ENCODE results near the gene IPMK.
"Not testable (repeated sequence)": the region's sequence is repeated elsewhere in the genome, so short reads cannot be mapped to it uniquely, and the experiment has no call there.

IPMK gene

GRCh38 chr10:58158806-58159205 is 108.9 kb downstream of the IPMK start:
- no peaks in the 10 kb centered on the region for H3K9me3 ChIP-seq (ENCODE audit: severe bottlenecking)
- no peak for TF ChIP-seq CTCF (IDR thresholded peaks at IDR 0.05; ENCODE audit: poor library complexity, severe bottlenecking)
- H3K4me3 ChIP-seq (ENCODE audit: severe bottlenecking), result no peak overlapping the region
- peaks cover 10% of the 10 kb centered on the region for H3K4me1 ChIP-seq (ENCODE audit: insufficient read depth, poor library complexity, severe bottlenecking)
- no peak overlapping the region for H3K27ac ChIP-seq (ENCODE audit: poor library complexity, severe bottlenecking)
- ATAC-seq (ENCODE audit: low read depth) (no peak), DNase-seq (ENCODE audit: low spot score) (no peak)
- H3K36me3 ChIP-seq (ENCODE audit: low read depth), result no peaks in the 10 kb centered on the region
- no peaks in the 10 kb centered on the region for H3K27me3 ChIP-seq (ENCODE audit: insufficient read depth, poor library complexity, severe bottlenecking)

- H3K4me1 ChIP-seq (ENCODE audit: insufficient read depth, poor library complexity, severe bottlenecking), result peaks cover 10% of the 10 kb centered on the region
- no peaks in the 10 kb centered on the region for H3K36me3 ChIP-seq (ENCODE audit: low read depth)
- peak overlapping the region; percentile 38 for H3K27ac ChIP-seq (ENCODE audit: poor library complexity, severe bottlenecking)
- H3K27me3 ChIP-seq (ENCODE audit: insufficient read depth, poor library complexity, severe bottlenecking), result no peaks in the 10 kb centered on the region
- ATAC-seq (ENCODE audit: low read depth), result peak; percentile 98
- no peaks in the 10 kb centered on the region for H3K9me3 ChIP-seq (ENCODE audit: severe bottlenecking)
- H3K4me3 ChIP-seq (ENCODE audit: severe bottlenecking), result no peak overlapping the region
- TF ChIP-seq CTCF (IDR thresholded peaks at IDR 0.05; ENCODE audit: poor library complexity, severe bottlenecking), result no peak
- peak; percentile 85 for DNase-seq (ENCODE audit: low spot score)
Measured at GRCh38 chr10:58157076-58157766, 110.5 kb downstream of the IPMK start.

GRCh38 chr10:58155941-58156340 is 111.8 kb downstream of the IPMK start:
- DNase-seq (ENCODE audit: low spot score); H3K27ac ChIP-seq (ENCODE audit: poor library complexity, severe bottlenecking); ATAC-seq (ENCODE audit: low read depth); H3K9me3 ChIP-seq (ENCODE audit: severe bottlenecking); H3K27me3 ChIP-seq (ENCODE audit: insufficient read depth, poor library complexity, severe bottlenecking); H3K4me1 ChIP-seq (ENCODE audit: insufficient read depth, poor library complexity, severe bottlenecking); H3K4me3 ChIP-seq (ENCODE audit: severe bottlenecking); H3K36me3 ChIP-seq (ENCODE audit: low read depth): not testable (repeated sequence)

- Histone ChIP-seq H3K27me3 (ENCODE audit: insufficient read depth, poor library complexity, severe bottlenecking) (no peaks in the 10 kb centered on the region), H3K9me3 (ENCODE audit: severe bottlenecking) (no peaks in the 10 kb centered on the region), H3K27ac (ENCODE audit: poor library complexity, severe bottlenecking) (no peak overlapping the region), H3K4me1 (ENCODE audit: insufficient read depth, poor library complexity, severe bottlenecking) (peaks cover 10% of the 10 kb centered on the region), H3K36me3 (ENCODE audit: low read depth) (no peaks in the 10 kb centered on the region), H3K4me3 (ENCODE audit: severe bottlenecking) (no peak overlapping the region)
- DNase-seq (ENCODE audit: low spot score) (no peak), ATAC-seq (ENCODE audit: low read depth) (no peak)
- no peak for TF ChIP-seq CTCF (IDR thresholded peaks at IDR 0.05; ENCODE audit: poor library complexity, severe bottlenecking)
Measured at GRCh38 chr10:58153751-58154150, 113.9 kb downstream of the IPMK start.

- Histone ChIP-seq H3K4me3 (ENCODE audit: severe bottlenecking) (no peak overlapping the region), H3K27ac (ENCODE audit: poor library complexity, severe bottlenecking) (no peak overlapping the region), H3K27me3 (ENCODE audit: insufficient read depth, poor library complexity, severe bottlenecking) (no peaks in the 10 kb centered on the region), H3K9me3 (ENCODE audit: severe bottlenecking) (no peaks in the 10 kb centered on the region), H3K4me1 (ENCODE audit: insufficient read depth, poor library complexity, severe bottlenecking) (peaks cover 9% of the 10 kb centered on the region), H3K36me3 (ENCODE audit: low read depth) (no peaks in the 10 kb centered on the region)
- ATAC-seq (ENCODE audit: low read depth) (no peak), DNase-seq (ENCODE audit: low spot score) (no peak)
- TF ChIP-seq CTCF (IDR thresholded peaks at IDR 0.05; ENCODE audit: poor library complexity, severe bottlenecking), result peak; percentile 80
Measured at GRCh38 chr10:58152673-58153263, 114.9 kb downstream of the IPMK start.
